ENCODE data around the gene ETNK1.

Gene ETNK1

DNA sequence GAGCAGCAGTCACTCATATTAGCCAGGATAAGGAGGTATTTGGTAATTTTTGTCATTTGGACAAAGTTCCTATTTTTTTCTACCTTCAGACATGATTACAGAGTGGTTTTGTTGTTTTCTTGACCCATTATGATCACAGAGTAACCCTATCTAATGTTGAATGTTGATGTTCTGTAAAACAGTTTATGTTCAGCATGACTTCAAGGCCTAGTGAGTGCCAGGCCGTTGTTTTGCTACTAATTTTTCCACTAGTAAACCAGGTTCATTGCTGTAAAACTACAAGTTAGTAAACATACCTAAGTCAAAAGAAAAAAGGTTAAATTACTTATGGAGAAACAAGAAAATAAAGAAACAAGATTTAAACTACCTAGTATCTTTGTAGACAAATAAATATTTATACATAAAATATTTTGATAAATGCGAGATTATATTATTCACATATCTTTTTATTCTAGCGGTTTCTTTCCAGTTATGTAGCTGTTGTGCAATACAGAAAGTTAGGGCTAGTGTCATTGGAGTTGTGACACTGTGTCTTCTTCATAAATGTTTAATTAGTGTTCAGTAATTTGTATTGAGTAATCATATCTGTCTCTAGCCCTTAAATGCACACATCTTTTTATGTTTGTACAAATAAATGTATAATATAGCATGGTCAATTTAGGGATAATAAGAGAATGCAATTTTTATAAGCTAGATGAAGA lies 16.5 kb downstream of the ETNK1 start:
- TF ChIP-seq, protein P1, sequence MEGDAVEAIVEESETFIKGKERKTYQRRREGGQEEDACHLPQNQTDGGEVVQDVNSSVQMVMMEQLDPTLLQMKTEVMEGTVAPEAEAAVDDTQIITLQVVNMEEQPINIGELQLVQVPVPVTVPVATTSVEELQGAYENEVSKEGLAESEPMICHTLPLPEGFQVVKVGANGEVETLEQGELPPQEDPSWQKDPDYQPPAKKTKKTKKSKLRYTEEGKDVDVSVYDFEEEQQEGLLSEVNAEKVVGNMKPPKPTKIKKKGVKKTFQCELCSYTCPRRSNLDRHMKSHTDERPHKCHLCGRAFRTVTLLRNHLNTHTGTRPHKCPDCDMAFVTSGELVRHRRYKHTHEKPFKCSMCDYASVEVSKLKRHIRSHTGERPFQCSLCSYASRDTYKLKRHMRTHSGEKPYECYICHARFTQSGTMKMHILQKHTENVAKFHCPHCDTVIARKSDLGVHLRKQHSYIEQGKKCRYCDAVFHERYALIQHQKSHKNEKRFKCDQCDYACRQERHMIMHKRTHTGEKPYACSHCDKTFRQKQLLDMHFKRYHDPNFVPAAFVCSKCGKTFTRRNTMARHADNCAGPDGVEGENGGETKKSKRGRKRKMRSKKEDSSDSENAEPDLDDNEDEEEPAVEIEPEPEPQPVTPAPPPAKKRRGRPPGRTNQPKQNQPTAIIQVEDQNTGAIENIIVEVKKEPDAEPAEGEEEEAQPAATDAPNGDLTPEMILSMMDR (IDR thresholded peaks at IDR 0.05) = no peak
- Histone ChIP-seq H3K27ac (no peak overlapping the region), H3K79me2 (peaks cover 14% of the 10 kb centered on the region)

DNA sequence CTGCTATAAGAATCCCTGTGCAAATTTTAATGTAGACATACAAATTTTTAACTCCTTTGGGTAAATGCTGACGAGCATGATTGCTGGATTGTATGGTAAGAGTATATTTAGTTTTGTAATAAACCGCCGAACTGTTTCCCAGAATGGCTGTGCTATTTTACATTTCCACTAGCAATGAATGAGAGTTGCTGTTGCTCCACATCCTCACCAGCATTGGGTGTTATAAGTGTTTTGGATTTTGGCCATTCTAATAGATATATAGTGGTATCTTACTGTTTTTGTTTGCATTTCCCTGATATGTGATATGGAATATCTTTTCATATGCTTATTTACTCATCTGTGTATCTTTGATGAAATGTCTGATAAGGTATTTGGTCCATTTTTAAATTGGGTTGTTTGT lies 23.7 kb downstream of the ETNK1 start:
- TF ChIP-seq, protein P1 (IDR thresholded peaks at IDR 0.05) = no peak
- Histone ChIP-seq H3K4me1 (no peaks in the 10 kb centered on the region), H3K4me3 (ENCODE audit: low read depth, low read length) (no peak overlapping the region), H3K27ac (no peak overlapping the region), H3K9me3 (ENCODE audit: control insufficient read depth, low read length) (no peaks in the 10 kb centered on the region), H2AFZ (no peak overlapping the region), H3K27me3 (ENCODE audit: control insufficient read depth, insufficient read depth, low read length) (no peaks in the 10 kb centered on the region), H3K9ac (no peak overlapping the region), H3K79me2 (peaks cover 8% of the 10 kb centered on the region), H3K4me2 (ENCODE audit: low read length) (no peak overlapping the region), H3K36me3 (ENCODE audit: control insufficient read depth, insufficient read depth, low read length) (no peaks in the 10 kb centered on the region)

More for the DNA sequence above, 16.5 kb downstream of the ETNK1 start:
- Histone ChIP-seq H3K36me3 (ENCODE audit: control insufficient read depth, insufficient read depth, low read length) (no peaks in the 10 kb centered on the region), H3K27me3 (ENCODE audit: control insufficient read depth, insufficient read depth, low read length) (no peaks in the 10 kb centered on the region), H3K9me3 (ENCODE audit: control insufficient read depth, low read length) (no peaks in the 10 kb centered on the region), H2AFZ (no peak overlapping the region), H3K4me2 (ENCODE audit: low read length) (no peak overlapping the region), H3K4me1 (no peaks in the 10 kb centered on the region), H3K4me3 (ENCODE audit: low read depth, low read length) (no peak overlapping the region), H3K9ac (no peak overlapping the region)

DNA sequence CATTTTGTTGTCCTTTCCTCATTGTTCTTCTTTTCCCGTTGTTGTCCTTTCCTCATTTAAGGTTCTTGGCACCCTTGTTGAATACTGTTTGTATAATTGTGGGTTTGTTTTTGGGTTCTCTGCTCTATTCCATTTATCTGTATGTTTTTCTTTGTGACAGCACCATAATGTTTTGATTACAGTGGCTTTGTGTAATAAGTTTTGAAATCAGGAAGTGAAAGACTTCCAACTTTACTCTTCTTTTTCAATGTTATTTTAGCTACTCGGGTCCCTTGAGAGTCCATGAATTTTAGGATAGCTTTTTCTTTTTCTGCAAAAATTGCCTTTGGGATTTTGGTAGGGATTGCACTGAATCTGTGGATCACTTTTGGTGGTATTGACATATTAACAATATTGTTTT lies 28.1 kb downstream of the ETNK1 start:
- peaks cover 8% of the 10 kb centered on the region for H3K79me2 ChIP-seq
- no peaks in the 10 kb centered on the region for H3K36me3 ChIP-seq (ENCODE audit: control insufficient read depth, insufficient read depth, low read length)
- no peak overlapping the region for H3K4me2 ChIP-seq (ENCODE audit: low read length)
- TF ChIP-seq, protein P1 (IDR thresholded peaks at IDR 0.05) = no peak
- no peak overlapping the region for H3K27ac ChIP-seq
- H2AFZ ChIP-seq = no peak overlapping the region
- no peaks in the 10 kb centered on the region for H3K4me1 ChIP-seq
- H3K4me3 ChIP-seq (ENCODE audit: low read depth, low read length) = no peak overlapping the region
- H3K27me3 ChIP-seq (ENCODE audit: control insufficient read depth, insufficient read depth, low read length) = no peaks in the 10 kb centered on the region
- no peaks in the 10 kb centered on the region for H3K9me3 ChIP-seq (ENCODE audit: control insufficient read depth, low read length)
- H3K9ac ChIP-seq = no peak overlapping the region

DNA sequence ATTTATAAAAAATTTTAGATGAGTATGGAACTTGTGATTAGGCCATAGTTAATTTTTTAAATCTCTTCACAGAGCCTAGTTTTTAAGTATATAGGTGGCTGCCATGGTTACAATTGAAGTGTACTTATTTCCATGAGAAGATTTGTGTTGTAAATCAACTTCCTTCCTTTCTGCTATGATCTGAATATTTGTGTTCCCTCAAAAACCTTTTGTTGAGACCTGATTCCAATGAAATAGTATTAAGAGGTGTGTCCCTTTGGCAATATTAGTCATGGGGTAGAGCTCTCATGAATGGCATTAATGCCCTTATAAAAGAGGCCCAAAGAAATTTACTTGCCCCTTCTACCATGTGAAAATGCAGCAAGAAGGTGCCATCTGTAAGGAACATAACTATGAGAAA lies 28.8 kb downstream of the ETNK1 start:
- TF ChIP-seq, protein P1 (IDR thresholded peaks at IDR 0.05) = no peak
- Histone ChIP-seq H3K27me3 (ENCODE audit: control insufficient read depth, insufficient read depth, low read length) (no peaks in the 10 kb centered on the region), H3K4me2 (ENCODE audit: low read length) (no peak overlapping the region), H3K79me2 (peaks cover 8% of the 10 kb centered on the region), H3K4me1 (no peaks in the 10 kb centered on the region), H3K4me3 (ENCODE audit: low read depth, low read length) (no peak overlapping the region), H3K9me3 (ENCODE audit: control insufficient read depth, low read length) (no peaks in the 10 kb centered on the region), H3K36me3 (ENCODE audit: control insufficient read depth, insufficient read depth, low read length) (no peaks in the 10 kb centered on the region), H3K27ac (no peak overlapping the region), H2AFZ (no peak overlapping the region), H3K9ac (no peak overlapping the region)

DNA sequence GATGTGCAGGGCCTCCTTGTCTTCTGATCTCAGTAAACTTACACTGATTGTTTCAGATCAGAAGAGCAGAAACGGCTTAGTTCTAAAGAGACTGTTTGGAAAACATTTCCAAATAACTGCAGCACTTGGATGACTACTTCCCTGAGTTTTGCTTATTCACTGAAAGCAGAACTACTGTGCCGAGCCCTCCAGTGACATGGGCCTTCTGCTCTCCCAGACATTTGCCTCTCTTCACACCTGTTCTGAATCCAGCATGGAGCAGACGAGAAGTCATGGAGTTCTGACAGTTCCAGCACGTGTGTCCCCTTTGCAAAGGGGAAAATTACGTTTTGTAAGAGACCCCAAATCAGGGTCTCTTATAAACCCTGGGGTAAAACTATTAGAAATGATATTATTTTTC lies 31.4 kb downstream of the ETNK1 start:
- no peak overlapping the region for H3K9ac ChIP-seq

More for the DNA sequence above, 31.4 kb downstream of the ETNK1 start:
- Histone ChIP-seq H3K36me3 (ENCODE audit: control insufficient read depth, insufficient read depth, low read length) (no peaks in the 10 kb centered on the region), H3K4me1 (no peaks in the 10 kb centered on the region), H3K4me2 (ENCODE audit: low read length) (no peak overlapping the region), H3K27me3 (ENCODE audit: control insufficient read depth, insufficient read depth, low read length) (no peaks in the 10 kb centered on the region), H3K4me3 (ENCODE audit: low read depth, low read length) (no peak overlapping the region), H2AFZ (no peak overlapping the region), H3K79me2 (peaks cover 8% of the 10 kb centered on the region), H3K27ac (no peak overlapping the region), H3K9me3 (ENCODE audit: control insufficient read depth, low read length) (no peaks in the 10 kb centered on the region)
- TF ChIP-seq, protein P1 (IDR thresholded peaks at IDR 0.05) = no peak

Data from parathyroid adenoma (tissue), 2 donors.